Measurements from ENCODE around the gene PDXK.

GRCh38 chr21:43687566-43688399, 31.1 kb upstream of the PDXK start:
- TF ChIP-seq CTCF (IDR thresholded peaks at IDR 0.05; ENCODE audit: poor library complexity, severe bottlenecking) (no peak), SMC3 (conservative IDR thresholded peaks at IDR 0.05; ENCODE audit: poor library complexity) (no peak), TAF1 (IDR thresholded peaks at IDR 0.05; ENCODE audit: low read depth) (no peak), EP300 (conservative IDR thresholded peaks at IDR 0.05; ENCODE audit: poor library complexity, severe bottlenecking) (no peak), EZH2 (IDR thresholded peaks at IDR 0.05; ENCODE audit: borderline replicate concordance, insufficient read depth, low read length, poor library complexity, severe bottlenecking) (no peak)
- TF ChIP-seq, protein P1, sequence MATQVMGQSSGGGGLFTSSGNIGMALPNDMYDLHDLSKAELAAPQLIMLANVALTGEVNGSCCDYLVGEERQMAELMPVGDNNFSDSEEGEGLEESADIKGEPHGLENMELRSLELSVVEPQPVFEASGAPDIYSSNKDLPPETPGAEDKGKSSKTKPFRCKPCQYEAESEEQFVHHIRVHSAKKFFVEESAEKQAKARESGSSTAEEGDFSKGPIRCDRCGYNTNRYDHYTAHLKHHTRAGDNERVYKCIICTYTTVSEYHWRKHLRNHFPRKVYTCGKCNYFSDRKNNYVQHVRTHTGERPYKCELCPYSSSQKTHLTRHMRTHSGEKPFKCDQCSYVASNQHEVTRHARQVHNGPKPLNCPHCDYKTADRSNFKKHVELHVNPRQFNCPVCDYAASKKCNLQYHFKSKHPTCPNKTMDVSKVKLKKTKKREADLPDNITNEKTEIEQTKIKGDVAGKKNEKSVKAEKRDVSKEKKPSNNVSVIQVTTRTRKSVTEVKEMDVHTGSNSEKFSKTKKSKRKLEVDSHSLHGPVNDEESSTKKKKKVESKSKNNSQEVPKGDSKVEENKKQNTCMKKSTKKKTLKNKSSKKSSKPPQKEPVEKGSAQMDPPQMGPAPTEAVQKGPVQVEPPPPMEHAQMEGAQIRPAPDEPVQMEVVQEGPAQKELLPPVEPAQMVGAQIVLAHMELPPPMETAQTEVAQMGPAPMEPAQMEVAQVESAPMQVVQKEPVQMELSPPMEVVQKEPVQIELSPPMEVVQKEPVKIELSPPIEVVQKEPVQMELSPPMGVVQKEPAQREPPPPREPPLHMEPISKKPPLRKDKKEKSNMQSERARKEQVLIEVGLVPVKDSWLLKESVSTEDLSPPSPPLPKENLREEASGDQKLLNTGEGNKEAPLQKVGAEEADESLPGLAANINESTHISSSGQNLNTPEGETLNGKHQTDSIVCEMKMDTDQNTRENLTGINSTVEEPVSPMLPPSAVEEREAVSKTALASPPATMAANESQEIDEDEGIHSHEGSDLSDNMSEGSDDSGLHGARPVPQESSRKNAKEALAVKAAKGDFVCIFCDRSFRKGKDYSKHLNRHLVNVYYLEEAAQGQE (IDR thresholded peaks at IDR 0.05; ENCODE audit: borderline replicate concordance) = no peak
